Measurements from ENCODE around the gene PER1.
A peak's percentile ranks its signal among the peaks of the same experiment; 100 is the strongest.

PER1 gene

DNA sequence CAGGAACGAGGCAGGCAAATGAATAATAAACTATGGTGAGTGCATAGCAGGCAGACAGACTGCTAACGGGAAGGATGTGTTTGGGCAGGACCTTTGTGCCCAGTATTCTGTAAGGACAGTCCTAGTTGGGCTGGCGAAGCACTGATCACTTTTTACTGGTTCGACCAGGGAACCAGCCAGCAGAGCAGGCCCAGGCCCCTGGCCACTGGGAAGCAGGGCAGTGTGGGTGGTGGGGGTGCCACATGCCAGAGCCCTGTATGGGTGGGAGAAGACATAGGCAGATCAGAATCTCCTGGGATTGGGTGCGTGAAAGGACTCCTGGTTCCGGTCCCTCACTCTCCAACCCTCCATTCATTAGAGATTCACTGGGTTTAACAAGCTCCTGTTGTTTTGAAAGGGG lies 14.5 kb upstream of the PER1 start:
- DNase-seq (ENCODE audit: low read depth in 2 of 2), result no peak

DNA sequence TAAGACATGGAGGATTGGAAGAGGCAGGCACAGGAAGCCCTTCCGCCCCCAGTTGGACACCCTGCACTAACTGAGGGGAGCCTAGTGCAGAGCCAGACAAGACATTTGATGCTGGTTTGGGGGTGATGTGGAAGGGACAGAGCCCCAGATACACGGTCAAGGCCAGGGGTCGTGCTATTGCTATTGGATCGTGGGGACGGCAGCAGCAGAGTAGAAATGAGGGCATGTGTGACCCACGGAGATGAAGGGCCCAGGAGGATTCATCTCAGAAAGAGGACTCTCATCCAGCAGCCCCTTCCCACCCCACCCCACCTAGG lies 12.6 kb upstream of the PER1 start:
- no peak for DNase-seq (ENCODE audit: low read depth in 2 of 2)

DNA sequence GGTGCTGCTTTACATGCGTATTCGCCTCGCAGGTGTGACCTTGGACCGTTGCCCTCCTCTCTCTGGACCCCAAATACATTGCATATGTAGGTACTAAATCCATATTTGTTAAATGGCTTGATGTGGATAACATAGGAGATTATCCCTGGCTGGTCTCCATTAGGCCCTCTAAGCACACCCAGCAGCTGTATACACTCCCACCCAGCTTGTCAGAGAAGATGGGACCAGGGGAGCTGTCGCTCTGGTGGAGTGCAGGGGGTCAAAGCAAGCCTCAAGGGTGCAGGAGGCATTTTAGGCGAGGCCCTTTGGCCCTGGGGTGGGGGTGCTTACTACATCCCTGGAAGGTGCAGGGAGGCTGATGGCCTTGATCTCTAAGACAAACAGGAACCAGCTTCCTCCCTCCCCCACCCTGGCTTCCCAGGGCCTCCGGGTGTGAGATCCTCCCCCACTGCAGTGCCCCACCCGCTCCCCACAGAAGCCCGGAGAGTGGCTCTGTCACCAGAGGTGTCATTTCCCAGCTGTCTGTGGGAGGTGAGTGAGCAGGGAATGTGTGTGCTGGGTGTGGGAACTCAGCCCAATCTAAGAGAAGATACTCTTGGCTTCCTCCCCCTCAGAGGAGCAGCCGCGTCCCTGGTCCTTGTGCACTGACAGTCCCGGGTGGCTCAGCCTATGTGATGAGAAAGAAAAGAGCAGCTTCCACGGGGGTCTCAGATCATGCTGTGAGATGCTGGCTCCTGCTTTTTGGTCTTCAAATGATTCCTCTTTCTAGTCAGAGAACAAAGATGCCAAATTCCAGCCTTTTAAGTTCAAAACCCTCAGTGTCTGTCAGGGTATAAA lies 12.0 kb upstream of the PER1 start:
- peak; percentile 63 to 77 for DNase-seq (ENCODE audit: low read depth in 2 of 2)

DNA sequence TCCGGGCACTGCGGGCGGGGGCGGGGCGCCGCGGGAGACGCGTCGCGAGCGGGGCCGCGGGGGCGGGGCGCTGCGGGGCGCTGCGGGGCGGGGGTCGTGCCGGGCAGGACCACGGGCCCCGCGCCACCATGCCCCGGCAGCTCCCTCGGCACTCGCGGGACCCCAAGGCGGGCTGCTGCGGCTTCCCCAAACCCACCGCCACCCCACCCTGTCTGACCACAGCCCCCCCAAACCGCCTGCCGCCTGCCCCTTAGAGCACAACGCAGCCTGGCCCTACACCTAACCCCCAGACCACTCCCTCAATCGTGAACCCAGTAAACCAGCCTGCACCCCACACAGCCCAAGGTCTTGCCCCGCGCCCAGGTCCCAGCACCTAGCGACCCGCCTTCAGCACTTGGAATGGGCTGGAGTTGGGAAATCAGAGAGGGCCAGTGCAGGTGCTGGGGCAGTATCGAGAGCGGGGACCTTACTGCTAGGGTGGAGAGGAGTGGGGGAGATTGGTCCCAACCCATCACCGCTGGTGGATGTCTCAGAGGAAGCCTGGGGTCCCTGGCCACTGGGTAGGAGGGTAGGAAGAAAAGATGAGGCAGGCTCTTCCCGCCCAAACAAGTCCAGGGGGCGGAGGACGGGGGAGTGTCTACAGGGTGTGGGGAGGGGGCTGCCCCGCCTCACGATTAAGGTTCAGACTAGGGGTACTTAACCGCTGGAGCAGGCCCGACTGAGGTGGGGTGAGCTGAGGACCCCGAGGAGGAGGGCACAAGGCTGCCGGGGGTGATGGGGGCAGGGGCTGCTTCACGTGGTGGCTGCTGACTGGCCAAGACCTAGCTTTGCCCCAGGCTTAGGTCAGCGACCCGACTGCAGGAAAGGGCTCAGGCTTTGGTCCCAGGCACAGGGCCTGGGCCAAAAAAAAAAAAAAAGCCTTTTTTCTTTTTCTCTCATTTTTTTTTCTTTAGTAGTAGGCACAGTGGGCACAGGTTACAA lies 11.1 kb upstream of the PER1 start:
- no peak for DNase-seq (ENCODE audit: low read depth in 2 of 2)

DNA sequence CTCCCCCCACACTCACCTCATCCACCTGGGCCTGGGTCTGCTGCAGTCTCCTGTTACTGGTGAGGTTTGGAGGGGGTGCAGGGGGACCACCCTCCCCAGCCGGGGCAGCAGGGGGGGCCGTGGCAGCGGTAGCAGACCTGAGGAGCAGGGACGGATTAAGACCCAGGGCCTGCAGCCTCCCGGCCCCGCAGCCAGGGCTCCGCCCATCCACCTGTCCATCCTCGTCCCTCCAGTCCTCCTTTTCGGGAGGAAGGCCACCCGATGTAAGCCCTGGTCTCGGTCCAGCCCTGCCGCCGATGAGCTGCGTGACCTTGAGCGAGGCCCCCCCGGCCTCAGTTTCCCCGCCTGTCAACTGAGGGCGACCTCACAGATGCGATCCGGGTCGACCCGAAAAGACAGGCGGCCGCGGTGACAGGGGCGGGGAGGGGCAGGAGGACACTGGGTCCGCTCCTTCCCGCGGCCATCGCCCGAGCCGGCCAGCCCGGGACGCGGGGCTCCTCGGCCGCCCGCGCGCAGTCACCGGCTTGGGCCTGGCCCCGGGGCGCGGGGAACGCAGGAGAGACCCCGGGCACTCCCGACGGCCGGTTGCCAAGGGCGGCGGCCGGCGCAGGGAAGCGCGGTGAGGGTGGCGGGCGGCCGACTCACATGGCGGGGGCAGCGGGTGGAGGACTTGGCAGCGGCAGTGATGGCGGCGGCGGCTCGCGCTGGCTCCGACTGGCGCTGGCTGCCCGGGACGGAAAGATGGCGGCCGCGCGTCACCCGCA lies 10.2 kb upstream of the PER1 start, which contains the start of gene VAMP2:
VAMP2 (minus strand) TSS at position 716 of the 764 bp plus-strand sequence; CDS start at position 647, 69 bp downstream.
- DNase-seq (ENCODE audit: low read depth in 2 of 2), result peak; percentile 75 to 77

DNA sequence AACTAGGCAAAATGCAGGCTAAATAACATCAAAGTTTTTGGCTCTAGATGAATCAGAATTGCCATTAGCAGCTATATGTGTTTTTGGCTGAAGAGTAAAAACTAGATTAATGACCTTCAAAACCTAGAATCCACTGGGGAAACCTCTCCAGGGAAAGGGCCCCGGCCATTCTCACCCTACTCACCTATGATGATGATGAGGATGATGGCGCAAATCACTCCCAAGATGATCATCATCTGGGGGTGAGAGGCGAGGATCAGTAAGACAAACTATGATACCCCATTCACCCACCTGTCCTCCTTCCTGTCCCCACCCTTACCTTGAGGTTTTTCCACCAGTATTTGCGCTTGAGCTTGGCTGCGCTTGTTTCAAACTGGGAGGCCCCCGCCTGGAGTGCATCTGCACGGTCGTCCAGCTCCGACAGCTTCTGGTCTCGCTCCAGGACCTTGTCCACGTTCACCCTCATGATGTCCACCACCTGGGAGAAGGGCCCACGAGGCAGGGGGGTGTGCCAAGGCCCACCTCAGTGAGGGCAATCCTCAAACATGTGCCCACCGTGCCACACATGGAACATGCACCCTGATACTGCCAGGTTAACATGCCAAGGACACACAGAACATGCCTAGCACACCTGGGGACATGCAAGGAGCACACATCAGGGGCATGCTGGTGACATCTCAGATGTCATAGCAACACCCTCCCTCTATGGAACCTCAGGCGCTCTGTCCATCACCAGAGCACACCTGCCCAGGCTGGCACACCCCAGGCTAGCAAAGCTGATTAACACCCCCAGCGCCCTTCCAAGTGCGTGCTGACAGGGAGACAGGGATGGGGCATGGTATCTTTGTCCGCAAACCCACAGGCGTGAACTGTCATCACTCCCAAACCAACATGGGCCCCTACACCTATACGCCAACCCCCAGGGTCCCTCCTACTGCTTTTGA lies 9.4 kb upstream of the PER1 start:
- no peak for DNase-seq (ENCODE audit: low read depth in 2 of 2)

DNA sequence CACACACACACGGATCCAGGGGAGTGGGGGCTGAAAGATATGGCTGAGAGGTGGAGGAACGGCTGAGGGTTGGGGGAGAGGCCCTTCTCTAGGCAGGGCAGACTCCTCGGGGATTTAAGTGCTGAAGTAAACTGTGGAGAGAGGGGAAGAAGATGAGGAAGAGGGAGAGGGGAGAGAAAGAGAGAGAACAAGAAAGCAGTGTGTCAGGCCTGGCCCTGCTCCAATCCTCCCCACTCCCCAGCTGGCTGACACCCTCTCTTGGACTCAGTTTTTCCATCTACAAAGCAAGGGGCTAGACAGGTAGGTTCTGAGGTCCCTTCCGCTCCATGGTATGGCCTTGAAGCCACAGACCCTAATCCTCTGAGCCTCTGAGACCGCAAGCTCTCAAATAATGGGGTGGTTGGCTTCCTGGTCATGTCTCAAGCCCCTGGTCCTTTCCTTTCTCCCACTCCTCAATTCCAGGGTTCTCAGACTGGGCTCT lies 8.6 kb upstream of the PER1 start:
- no peak for DNase-seq (ENCODE audit: low read depth in 2 of 2)

DNA sequence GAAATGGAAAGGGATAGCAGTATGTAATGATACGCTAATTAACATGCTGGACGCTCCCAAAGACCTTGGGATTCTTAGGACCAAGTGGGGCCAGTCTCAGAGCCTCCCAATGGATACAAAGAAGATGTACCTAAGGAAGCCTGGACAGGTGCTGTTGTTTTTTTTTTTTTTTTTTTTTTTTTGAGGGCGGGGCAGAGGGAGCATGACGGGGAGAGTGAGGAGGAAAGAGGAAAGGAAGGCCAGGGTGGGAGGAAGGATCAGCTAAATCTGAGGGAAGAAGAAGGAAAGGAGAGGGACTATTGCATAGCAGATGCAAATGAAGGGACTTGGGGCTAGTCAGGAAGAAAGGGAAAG lies 8.0 kb upstream of the PER1 start:
- no peak for DNase-seq (ENCODE audit: low read depth in 2 of 2)

DNA sequence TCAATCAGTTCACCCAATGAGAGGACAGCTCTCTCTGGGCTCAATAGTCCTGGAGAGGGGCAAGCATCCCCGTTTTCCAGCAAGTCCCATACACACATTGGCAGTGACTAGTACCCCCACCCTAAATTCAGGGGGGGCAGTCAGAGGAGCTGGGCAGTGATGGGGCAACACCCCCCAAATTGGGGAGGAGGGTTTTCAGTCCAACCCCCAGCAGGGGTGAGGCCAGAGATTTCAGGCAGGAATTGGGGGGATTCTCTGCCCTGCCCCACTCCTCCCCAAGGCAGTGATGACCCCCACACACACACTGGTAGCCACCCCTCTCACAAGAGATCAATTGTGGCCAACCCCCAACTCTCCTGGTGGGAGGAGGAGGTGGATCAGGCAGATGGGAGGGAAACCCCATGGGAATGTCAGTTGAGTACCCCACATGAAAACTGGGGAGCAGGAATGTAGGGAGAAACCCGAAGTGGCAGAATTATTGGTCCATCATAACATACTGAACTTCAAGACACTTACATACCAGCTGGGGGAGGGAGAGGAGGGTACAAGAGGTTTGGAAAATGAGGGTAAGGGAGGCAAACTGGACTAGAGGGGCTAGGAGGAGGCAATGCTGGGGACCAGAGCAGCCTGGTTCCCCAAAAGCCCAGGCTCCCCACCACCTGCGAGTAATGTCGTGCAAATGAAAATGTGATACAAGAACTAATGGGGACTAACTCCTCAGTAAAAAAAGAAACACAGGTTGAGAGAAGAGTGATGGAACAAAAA lies 7.4 kb upstream of the PER1 start:
- no peak for DNase-seq (ENCODE audit: low read depth in 2 of 2)

DNA sequence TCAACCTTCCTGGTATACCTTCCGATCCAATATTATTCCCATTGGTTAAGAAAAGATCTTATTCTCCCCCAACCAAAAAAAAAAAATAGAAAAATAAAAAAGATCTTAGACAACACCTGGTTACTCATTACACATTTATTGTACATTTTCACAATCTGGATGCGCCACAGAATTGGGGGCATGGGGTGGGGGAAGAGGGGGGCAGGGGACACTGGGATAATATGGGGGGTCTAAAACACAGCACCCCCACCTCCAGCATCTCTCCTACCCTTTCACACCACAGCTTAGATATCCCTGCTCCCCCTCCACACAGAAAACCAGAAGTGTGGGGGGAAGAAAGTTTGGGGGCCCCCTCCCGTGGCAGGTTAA lies 6.8 kb upstream of the PER1 start:
- no peak for DNase-seq (ENCODE audit: low read depth in 2 of 2)

DNA sequence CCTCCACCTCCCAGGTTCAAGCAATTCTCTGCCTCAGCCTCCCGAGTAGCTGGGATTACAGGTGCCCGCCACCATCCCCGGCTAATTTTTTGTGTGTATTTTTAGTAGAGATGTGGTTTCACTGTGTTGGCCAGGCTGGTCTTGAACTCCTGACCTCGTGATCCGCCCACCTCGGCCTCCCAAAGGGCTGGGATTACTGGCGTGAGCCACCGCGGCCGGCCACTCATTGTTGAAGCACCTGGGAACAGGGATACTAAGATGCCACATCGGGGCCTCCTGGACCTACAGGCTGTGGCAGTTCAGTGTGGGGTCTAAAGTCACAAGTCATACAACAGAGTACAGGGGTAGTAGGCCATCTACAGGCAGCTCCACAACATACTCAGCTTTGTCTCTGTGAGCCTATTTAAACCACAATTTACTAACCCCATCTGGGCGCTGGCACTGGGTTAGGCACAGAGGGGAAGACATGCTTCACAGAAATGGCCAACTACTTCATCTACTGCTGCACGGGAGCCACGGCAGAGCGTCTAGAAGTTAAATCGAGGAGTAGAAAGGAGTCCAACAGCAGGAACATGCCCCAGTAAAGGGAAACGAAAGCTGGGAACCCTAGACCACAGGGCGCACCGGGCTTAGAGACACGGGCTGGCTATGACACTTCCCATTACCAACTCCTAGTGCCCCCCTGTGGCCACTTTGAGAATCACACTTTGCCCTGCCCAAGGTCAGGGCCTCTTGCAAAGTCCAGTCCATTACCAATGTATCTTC lies 6.2 kb upstream of the PER1 start:
- DNase-seq (ENCODE audit: low read depth in 2 of 2), result peak; percentile 82 to 93

DNA sequence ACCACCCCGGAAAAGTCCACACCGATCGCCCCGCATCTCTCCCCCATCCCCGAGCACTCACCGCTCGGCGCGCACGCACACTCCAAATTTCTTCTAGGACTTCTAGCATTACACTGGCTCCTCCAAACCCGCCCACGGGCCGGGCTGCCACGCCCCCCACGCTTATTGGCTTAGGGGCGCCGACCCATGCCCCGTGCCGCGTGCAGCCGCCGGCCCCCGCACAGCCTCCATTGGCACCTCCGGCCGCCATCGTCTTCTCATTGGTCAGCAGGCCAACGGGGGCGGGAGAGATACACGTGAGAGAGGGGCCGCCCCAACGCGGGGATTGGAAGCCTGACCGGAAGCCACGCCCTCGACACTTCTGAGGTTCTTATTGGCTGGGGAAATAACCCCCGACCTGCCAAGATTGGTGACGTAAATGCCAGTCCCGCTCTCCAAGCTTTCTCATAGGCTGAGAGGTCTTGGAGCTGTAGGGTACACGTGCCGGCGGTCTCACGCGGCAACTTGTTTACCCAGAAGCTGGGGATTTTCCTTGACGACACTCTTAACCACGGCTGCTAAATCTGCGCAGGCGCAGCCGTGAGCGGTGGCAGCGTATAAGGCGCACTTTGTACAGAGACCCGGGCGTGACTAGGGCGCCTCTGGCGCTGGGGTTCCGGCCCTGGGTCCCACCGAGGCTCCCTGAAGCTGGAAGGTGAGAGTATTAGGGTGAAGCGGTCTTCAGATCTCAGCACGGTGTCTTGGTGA lies 4.2 kb upstream of the PER1 start:
- DNase-seq (ENCODE audit: low read depth in 2 of 2), result peak; percentile 99 to 100

DNA sequence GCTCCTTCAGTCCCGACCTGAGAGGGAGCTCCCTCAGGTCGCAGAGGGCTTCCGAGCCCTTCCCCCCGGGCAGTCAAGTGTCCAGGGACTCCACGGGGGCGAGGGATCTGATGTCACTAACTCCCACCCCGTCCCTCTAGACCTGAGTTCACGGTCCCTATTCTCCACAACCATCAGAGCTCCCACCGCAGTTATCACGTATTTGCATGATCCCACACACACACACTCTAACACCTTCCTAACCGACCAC lies 3.7 kb upstream of the PER1 start:
- no peak for DNase-seq (ENCODE audit: low read depth in 2 of 2)

DNA sequence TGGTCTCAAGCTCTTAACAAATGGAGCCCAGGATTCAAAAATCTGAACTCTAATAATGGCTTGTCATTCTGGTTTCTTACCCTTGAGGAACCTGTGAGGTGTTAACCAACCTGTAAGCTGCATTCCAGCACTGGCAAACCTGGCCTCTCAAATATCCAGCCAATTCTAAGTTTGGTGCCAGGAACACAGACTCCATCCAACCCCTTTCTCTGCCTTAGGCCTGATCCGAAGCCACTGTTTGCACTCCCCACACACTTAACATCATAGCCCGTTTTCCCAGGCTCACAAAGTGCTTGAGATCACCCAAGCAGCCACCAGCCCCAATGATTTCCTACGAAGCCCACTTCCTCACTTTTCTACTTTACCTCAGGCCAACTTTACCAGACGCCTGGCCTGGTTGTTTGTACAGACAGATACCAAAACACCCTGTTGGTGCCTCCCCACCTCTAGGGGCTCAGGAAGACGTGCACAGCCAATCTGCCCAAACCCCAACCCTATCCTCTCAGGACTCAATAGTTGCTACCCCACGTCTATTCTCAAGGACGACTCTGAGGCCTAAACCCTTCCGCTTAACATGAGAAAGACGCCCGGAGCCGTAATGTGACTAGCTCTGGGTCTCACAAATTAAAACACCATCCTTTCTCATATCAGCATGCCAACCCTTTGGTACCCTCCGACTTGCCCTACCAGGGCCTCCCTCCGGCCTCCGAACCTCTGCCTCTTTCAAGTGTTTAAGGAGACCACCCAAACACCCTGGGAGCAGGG lies 3.2 kb upstream of the PER1 start:
- no peak for DNase-seq (ENCODE audit: low read depth in 2 of 2)

DNA sequence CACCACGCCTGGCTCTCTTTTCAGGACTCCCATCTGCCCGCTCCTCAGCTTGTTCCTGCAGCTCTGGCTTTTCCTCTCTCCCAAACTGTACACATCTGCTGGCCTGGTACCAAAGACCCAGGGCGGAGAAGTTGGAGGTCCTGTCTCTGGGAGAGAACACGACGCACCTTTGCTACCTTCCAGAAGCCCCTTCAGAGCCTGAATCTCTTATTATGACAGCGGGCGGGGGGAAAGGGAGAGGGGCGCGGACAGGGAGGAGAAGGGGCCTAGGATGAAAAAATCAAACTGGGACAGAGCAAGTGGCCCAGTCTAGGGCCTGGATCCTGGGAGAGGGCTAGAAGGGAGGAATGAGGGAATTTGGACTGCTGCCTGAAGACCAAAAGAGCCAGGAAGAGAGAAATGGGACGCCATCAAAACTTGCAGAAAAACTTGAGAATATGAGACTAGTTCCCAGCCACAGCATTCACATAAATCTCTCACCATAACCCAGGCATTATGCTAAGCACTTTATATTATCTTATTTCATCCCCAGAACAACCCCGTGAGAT lies 2.5 kb upstream of the PER1 start:
- DNase-seq (ENCODE audit: low read depth in 2 of 2), result no peak

DNA sequence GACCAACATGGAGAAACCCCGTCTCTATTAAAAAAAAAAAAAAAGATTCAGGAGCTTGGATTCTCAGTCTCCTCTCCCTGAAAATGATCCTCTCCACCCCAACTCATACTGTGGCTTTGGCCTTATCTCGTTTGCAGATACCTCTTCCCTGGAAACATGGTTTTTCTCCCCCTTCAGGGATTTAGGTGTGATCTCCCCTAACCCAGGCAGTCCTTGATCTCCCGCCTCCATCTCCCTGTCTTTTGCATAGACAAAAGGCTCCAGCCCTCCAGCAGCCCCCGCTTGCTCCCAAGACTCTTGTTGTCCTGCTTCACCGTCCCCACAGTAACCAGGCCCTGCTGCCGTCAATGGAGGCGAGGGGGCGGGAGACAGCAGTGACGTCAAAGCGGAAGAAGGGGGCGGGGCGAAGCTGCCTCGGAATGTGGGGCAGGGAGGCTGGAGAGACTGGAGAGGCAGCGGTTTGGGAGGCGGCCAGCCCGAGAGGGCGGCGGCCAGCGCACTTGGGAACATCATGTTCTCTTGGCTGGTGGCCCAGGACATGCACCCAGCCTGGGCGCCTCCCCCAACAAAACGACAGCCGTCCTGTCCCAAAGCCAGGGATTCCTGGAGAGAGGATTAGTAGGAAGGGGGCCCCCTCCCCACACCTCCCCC lies 1.9 kb upstream of the PER1 start:
- DNase-seq (ENCODE audit: low read depth in 2 of 2), result peak; percentile 85 to 90

DNA sequence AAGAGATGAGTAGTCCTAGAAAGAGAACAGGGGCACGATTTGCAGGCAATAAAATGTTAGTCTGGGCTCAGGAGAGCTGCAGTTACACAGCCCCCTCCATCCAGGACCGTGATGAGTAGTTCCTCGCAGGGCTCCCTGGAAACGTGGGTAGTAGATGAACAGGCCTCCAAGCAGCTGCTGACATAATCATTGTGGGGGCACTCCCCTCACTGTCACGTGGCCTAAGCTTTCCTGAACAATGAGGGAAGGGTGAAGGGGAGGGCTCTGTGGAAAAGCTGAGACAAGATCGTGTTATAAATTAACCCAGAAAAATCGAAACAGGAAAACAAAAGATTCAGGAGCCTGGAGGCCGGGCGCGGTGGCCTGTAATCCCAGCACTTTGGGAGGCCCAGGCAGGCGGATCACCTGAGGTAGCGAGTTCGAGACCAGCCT lies 1.3 kb upstream of the PER1 start:
- peak in 1 of 2 donors; percentile 58 for DNase-seq (ENCODE audit: low read depth in 2 of 2)

Data from stimulated activated CD4-positive, alpha-beta T cell treated with anti-CD3 and anti-CD28 coated beads, Interleukin-4, amount 100 ng/mL, for 48 hours (primary cell).